HG02970 (cell line): ENCODE measurements around the gene NFATC4.
"Not testable (repeated sequence)": the region's sequence is repeated elsewhere in the genome, so short reads cannot be mapped to it uniquely, and the experiment has no call there.

Experiments used
- ATAC-seq: cut with Tn5 transposase; IDR thresholded peaks from one replicate; pipeline ENCODE4 v1.9.1; 2021; ENCODE audit warnings: mild to moderate bottlenecking, moderate library complexity, moderate number of reproducible peaks; ENCODE audit not compliant: unreplicated experiment, low FRiP score

NFATC4 gene

GRCh38 chr14:24367514-24368211, at the start of gene NFATC4:
TSS of gene NFATC4 (plus strand) at chr14:24368184. CDS start at chr14:24368341, 157 bp downstream.
- ATAC-seq, result no peak

GRCh38 chr14:24321212-24321975, 46.6 kb upstream of the NFATC4 start:
- ATAC-seq, result no peak

GRCh38 chr14:24322672-24323071, 45.3 kb upstream of the NFATC4 start:
- no peak for ATAC-seq

GRCh38 chr14:24323341-24323740, 44.6 kb upstream of the NFATC4 start:
- no peak for ATAC-seq

GRCh38 chr14:24324024-24324423, 44.0 kb upstream of the NFATC4 start:
- no peak for ATAC-seq

- ATAC-seq, result no peak
Observed at GRCh38 chr14:24325041-24325530, 42.9 kb upstream of the NFATC4 start.

- ATAC-seq, result no peak
Observed at GRCh38 chr14:24325963-24326362, 42.0 kb upstream of the NFATC4 start.

- ATAC-seq, result no peak
Observed at GRCh38 chr14:24327303-24327702, 40.7 kb upstream of the NFATC4 start.

- ATAC-seq, result not testable (repeated sequence)
Observed at GRCh38 chr14:24327914-24328313, 40.1 kb upstream of the NFATC4 start.

GRCh38 chr14:24329073-24329663, 38.8 kb upstream of the NFATC4 start:
- ATAC-seq, result no peak

- no peak for ATAC-seq
Observed at GRCh38 chr14:24329736-24330135, 38.2 kb upstream of the NFATC4 start.

GRCh38 chr14:24330973-24331674, 36.9 kb upstream of the NFATC4 start:
- ATAC-seq, result no peak

- no peak for ATAC-seq
Observed at GRCh38 chr14:24331731-24332267, 36.2 kb upstream of the NFATC4 start.

- ATAC-seq, result peak; percentile 51
Observed at GRCh38 chr14:24332268-24332993, 35.6 kb upstream of the NFATC4 start.

- ATAC-seq, result no peak
Observed at GRCh38 chr14:24334431-24335291, 33.3 kb upstream of the NFATC4 start, which contains the start of gene ADCY4. TSS of gene ADCY4 (minus strand) at chr14:24335071. CDS start at chr14:24334652, 419 bp downstream.

GRCh38 chr14:24335461-24336171, 32.4 kb upstream of the NFATC4 start:
- no peak for ATAC-seq

GRCh38 chr14:24337144-24337823, 30.7 kb upstream of the NFATC4 start:
- no peak for ATAC-seq

GRCh38 chr14:24337824-24338175, 30.2 kb upstream of the NFATC4 start:
- no peak for ATAC-seq
